ENCODE data around the gene ATL3.

ATL3 gene

DNA sequence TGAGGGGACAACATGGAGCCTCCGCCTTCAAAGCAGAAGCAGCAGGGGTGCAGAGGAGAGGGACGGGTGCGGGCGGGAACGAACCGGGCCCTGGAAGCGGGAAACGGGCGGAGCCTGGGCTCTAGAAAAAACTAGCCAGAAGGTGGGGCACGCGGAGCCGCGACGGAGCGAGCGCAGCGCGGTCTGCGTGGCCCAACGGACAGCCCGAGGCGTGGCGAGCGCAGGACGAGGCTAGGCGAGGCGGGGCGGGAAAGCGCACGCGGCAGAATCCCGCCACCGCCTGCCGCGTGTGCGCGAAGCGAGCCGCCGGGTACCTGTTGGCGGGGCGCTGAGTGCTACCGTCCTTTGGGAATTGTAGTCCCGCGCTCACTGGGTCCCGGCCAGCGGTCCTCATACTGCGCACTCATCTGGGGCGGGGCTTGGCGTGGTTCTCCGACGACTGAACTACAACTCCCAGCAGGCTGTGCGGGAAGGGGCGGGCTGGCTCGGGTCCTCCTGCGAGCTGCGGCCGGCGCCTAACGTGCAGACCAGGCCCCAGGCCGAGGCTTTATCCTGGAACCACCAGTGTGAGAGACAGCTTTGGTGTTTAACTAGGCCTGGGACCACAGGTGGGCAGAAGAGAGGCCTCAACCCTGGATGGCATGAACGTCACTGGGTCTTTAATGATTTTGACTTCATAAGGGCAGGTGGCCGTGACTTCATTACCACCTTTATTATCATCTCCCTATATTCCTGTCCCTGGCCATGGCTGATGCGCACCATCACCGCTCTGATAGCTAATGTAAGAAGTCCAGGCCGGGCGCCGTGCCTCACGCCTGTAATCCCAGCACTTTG, at the start of gene ATL3:
Gene ATL3 (minus strand): TSS at position 55 of the 834 bp plus-strand sequence. CDS start 41 bp downstream, at position 14.
- TF ChIP-seq, protein P1, sequence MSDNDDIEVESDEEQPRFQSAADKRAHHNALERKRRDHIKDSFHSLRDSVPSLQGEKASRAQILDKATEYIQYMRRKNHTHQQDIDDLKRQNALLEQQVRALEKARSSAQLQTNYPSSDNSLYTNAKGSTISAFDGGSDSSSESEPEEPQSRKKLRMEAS (IDR thresholded peaks at IDR 0.05; ENCODE audit: low read depth, low read length) = peak; percentile 93
- TF ChIP-seq POLR2A (IDR thresholded peaks at IDR 0.05; ENCODE audit: extremely low read depth, insufficient read length) = no peak
- peak; percentile 94 for TF ChIP-seq MYC (IDR thresholded peaks at IDR 0.05; ENCODE audit: low read depth, low read length)
- peak within 1 kb of the TSS; percentile 92 for H3K4me3 ChIP-seq (ENCODE audit: low read depth, low read length)
- peak; percentile 99 for DNase-seq (ENCODE audit: low read depth)

- DNase-seq (ENCODE audit: low read depth) = no peak
- no peak for TF ChIP-seq CTCF (IDR thresholded peaks at IDR 0.05; ENCODE audit: low read depth, low read length)
- TF ChIP-seq, protein P1 (IDR thresholded peaks at IDR 0.05; ENCODE audit: low read depth, low read length) = no peak
- TF ChIP-seq POLR2A (IDR thresholded peaks at IDR 0.05; ENCODE audit: extremely low read depth, insufficient read length) = no peak
- TF ChIP-seq MYC (IDR thresholded peaks at IDR 0.05; ENCODE audit: low read depth, low read length) = no peak
- no peak overlapping the region for H3K4me3 ChIP-seq (ENCODE audit: low read depth, low read length)
Measured at GRCh38 chr11:63720611-63721010, 49.4 kb upstream of the ATL3 start.

- no peak overlapping the region for H3K4me3 ChIP-seq (ENCODE audit: low read depth, low read length)
- TF ChIP-seq POLR2A (IDR thresholded peaks at IDR 0.05; ENCODE audit: extremely low read depth, insufficient read length) = no peak
- TF ChIP-seq MYC (IDR thresholded peaks at IDR 0.05; ENCODE audit: low read depth, low read length) = no peak
- TF ChIP-seq CTCF (IDR thresholded peaks at IDR 0.05; ENCODE audit: low read depth, low read length) = no peak
- TF ChIP-seq, protein P1 (IDR thresholded peaks at IDR 0.05; ENCODE audit: low read depth, low read length) = no peak
- no peak for DNase-seq (ENCODE audit: low read depth)
Measured at GRCh38 chr11:63719987-63720386, 48.8 kb upstream of the ATL3 start.

- no peak overlapping the region for H3K4me3 ChIP-seq (ENCODE audit: low read depth, low read length)
- TF ChIP-seq, protein P1 (IDR thresholded peaks at IDR 0.05; ENCODE audit: low read depth, low read length) = no peak
- TF ChIP-seq MYC (IDR thresholded peaks at IDR 0.05; ENCODE audit: low read depth, low read length) = no peak
- TF ChIP-seq CTCF (IDR thresholded peaks at IDR 0.05; ENCODE audit: low read depth, low read length) = no peak
- TF ChIP-seq POLR2A (IDR thresholded peaks at IDR 0.05; ENCODE audit: extremely low read depth, insufficient read length) = no peak
- no peak for DNase-seq (ENCODE audit: low read depth)
Measured at GRCh38 chr11:63719001-63719400, 47.8 kb upstream of the ATL3 start.

DNA sequence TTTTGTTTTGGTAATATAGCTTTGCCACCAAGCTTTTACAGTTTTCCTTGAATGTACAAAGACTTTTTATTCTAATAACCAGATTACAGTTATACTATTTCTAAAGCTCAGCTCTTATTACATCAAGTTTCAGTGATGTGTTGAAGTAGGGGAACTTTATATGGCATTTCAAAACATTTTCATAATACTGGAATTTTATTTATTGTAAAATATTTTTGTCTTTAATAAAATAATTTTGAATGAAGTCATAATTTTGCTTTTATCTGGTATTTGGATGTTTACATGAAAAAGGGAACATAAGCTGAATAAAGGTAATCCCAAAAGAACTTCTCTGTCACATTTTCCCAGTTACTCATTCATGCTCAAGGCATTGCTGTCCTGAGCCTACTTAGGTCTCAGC, 44.9 kb upstream of the ATL3 start:
- TF ChIP-seq POLR2A (IDR thresholded peaks at IDR 0.05; ENCODE audit: extremely low read depth, insufficient read length) (no peak), CTCF (IDR thresholded peaks at IDR 0.05; ENCODE audit: low read depth, low read length) (no peak), MYC (IDR thresholded peaks at IDR 0.05; ENCODE audit: low read depth, low read length) (no peak)
- TF ChIP-seq, protein P1 (IDR thresholded peaks at IDR 0.05; ENCODE audit: low read depth, low read length) = no peak
- DNase-seq (ENCODE audit: low read depth) = no peak

DNA sequence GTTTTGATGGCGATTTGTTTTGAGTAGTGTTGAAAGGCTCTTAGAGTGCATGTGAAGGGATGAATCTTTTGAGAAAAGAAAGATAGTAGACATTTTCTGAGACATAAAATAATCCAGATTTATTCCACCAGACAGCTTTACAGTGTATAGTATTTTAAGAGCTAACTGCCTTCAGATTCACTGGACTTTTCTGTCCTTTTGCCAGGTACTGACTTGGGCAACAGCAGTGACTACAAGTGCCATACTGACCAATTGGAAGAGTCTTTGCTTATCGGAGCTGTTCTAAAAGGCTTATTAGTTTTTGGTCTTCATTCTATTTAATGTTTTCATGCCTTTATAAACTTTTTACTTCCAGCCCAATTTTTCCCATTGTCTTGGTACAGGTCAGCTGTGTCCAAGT, 42.6 kb upstream of the ATL3 start:
- DNase-seq (ENCODE audit: low read depth) = no peak
- H3K4me3 ChIP-seq (ENCODE audit: low read depth, low read length) = no peak overlapping the region
- TF ChIP-seq, protein P1 (IDR thresholded peaks at IDR 0.05; ENCODE audit: low read depth, low read length) = no peak
- TF ChIP-seq CTCF (IDR thresholded peaks at IDR 0.05; ENCODE audit: low read depth, low read length) (no peak), MYC (IDR thresholded peaks at IDR 0.05; ENCODE audit: low read depth, low read length) (no peak)

More for the DNA sequence above, 44.9 kb upstream of the ATL3 start:
- no peak overlapping the region for H3K4me3 ChIP-seq (ENCODE audit: low read depth, low read length)

All from NB4 (cell line).